ENCODE measurements around the gene CEP76.
"Not testable (repeated sequence)": the region's sequence is repeated elsewhere in the genome, so short reads cannot be mapped to it uniquely, and the experiment has no call there.

CEP76 gene

DNA sequence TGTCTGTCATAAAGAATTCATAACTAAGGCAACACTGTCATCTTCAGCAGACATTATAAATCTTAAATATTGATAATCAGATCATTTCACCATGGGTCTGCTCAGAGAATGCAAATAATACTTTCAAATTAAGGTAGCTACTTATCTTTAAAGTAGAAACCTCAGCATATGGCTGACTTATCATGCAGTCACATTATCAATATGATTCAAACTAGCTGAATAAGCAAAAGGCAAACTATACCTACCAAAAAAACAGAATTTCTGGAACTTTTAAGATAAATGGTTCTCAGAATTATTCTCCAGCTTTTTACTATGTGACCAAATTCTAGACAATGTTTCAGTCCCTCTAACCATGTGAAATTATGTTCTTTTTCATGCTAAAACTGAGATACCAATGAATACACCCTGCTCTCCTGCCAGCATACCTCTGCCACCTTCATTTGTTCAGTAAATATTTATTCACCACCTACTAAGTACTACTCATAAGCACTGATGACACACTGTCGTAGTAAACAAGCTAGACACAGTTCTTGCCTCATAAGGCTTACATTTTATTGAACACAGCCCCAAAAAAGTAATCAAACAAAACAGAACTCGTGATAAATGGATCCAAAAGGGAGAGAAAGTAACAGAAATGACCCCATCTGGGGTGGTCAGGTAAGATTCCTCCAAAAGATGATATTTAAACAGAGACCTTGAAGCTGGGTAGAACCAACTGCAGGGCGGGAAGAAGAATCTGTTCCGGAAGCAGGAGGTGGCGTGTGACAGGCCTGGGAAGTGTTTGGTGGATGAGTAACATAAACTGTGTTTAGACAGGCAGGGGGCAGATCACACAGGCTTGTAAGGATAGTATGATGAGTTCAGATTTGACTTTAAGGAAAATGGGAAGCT, 62.3 kb downstream of the CEP76 start:
- no peak for FAIRE-seq

DNA sequence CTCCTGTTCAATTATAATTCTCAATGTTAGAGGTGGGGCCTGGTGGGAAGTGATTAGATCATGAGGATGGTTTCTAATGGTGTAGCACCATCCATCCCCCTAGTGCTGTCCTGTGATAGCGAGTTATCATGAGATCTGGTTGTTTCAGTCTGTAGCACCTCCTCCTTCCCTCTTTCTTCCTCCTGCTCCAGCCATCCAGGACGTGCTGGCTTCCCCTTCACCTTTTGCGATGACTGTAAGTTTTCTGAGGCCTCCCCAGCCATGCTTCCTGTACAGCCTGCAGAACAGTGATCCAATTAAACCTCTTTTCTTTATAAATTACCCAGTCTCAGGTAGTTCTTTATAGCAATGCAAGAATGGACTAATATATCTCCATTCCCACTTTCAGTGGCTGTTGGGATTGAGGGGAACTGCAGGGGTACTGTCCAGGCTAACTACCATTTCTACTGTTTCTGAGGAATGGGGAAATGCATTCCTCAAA, 63.8 kb downstream of the CEP76 start:
- no peak for FAIRE-seq

DNA sequence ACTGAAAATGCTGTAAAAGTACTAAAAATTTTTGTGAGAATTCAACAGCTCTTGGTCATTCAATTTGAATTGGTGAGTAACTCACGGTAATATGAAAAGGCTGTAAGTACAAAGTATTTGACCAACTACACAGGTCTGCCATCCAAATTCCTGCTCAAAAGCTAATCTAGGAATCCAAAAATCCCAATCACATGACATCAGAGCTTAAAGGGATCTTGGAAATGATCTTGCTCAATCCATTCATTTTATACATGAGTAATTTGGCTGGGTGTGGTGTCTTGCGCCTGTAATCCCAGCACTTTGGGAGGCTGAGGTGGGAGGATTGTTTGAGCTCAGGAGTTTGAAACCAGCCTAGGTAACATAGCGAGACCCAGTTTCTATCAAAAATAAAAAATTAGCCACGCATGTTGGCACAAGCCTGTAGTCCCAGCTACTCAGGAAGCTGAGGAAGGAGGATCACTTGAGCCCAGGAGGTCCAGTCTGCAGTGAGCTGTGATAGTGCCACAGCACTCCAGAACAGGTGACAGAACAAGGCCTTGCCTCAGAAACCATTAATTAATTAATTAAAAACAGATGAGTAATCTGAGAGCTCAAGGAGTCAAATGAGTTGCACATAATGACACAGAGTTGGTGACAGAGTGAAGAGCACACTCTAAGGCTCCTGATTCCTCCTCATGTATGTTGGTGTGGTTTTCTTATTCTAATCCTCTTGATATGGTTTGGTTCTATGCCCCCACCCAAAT, 64.5 kb downstream of the CEP76 start:
- no peak for FAIRE-seq

DNA sequence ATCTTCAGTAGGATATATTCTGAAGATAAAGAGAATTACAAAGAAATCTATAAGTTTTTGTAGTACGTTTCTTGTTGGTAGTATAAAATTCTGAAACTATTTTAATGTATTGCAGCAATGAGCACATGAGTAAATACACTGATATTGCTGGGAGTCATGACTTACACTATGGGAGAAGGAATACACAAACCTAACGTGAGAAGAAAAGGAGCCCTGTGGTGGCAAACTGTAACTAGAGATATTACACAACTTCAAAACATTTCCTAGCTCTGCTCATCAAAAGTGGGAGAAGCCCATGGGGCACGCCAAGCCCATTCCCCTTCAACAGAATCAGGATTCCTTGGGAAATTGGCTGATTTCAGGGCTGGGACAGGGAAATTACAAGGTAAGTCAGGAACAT, 65.1 kb downstream of the CEP76 start:
- no peak for FAIRE-seq

DNA sequence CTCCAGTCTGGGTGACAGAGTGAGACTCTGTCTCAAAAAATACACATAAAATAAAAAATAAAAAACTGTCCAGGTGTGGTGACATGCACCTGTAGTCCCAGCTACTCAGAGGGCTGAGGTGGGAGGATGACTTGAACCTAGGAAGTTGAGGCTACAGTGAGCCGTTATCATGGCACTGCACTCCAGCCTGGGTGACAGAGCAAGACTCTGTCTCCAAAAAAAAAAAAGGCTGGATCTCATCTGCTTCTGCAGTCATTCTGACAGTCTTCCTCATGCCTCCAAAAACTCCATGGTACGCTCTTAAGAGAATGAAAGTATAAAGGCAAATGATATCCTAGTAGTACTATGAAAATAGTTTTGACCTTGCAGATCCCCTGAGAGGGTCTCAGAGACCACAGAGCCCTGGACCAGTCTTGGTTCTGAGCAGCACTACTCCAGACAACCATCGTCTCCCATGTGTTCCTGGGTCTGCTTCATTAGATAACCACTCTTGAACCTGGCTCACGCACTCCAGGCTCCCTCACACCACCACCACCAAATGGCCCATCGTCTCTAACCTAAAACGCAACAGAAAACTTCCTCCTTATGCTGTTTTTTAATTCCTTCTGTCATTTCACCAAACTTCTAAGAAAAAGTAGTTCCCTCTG, 70.6 kb downstream of the CEP76 start:
- FAIRE-seq, result no peak

DNA sequence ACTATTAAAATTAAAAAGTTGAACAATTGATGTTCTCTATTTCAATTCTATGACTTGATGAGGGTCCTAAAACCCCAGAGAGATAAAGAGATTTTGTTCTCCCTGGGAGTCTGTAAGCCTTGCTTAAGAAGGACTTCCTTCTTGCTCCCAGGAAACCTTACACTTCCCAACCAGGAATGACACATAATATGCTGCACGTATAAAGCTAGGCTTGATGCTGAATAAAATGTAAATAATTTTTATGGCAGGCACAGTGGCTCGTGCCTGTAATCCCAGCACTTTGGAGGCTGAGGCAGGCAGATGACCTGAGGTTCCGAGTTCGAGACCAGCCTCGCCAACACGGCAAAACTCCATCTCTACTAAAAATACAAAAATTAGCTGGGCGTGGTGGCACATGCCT, 72.4 kb downstream of the CEP76 start:
- FAIRE-seq, result no peak

DNA sequence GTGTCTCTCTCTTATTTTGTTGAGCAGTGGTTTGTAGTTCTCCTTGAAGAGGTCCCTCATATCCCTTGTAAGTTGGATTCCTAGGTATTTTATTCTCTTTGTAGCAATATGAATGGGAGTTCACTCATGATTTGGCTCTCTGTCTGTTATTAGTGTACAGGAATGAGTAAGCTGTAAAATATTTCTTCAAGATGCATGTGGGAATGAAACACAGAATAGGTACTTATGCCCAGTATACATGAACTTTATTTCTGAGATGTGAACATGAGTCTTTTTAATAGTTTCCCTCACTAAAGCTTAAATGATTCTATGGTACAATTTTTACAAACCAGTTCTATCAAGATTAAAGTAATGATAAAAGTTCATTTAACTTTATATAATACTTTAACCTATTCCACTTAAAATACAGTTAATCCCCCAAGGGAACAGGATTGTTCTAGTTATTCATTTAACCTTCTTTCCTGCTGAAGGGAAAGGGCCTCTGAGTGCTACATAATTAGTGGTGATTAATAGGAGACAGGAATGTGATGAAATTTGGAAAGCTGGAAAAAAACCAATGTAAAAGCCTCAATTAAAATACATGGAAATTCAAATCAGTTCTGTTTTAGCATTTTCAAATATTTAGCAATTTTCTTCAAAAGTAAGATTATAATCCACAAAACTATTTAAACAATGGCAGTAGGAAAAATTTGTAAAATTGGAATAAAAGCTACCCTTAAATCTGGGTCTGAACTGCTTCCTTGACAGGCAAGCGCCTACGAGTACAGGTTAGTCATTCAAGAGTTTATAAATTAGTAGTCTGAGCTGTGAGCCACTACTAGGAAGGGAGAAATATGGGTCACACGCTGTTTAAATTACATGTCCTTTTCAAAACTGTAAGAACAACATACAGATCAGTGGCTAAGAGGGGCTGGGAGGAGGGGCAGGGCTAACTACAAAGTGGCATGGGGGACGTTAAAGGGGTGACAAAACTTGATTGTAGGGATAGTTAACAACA, 73.5 kb downstream of the CEP76 start:
- no peak for FAIRE-seq

DNA sequence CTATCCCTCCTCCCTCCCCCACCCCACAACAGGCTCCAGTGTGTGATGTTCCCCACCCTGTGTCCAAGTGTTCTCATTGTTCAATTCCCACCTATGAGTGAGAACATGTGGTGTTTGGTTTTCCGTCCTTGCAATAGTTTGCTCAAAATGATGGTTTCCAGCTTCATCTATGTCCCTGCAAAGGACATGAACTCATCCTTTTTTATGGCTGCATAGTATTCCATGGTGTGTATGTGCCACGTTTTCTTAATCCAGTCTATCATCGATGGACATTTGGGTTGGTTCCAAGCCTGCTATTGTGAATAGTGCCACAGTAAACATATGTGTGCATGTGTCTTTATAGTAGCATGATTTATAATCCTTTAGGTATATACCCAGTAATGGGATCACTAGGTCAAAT, 75.3 kb downstream of the CEP76 start:
- FAIRE-seq, result not testable (repeated sequence)

DNA sequence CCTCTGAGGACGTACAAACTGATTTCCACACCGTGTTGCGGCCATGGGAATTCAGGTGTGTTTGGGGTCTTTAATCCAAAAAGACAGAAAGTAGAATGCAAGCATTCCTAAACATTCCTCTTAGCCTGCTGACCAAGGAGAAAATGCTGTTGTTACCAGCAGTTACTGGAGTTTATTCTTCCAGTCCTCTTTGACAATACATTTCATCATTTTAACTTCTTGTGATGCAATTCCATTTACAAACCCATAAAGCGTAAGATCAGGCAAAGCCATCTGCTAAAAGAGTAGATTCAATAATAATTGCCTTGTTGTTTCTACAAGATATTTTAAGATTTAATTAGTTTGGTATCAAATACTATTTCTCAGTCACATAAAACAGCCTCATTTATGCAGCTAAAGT, 77.3 kb downstream of the CEP76 start:
- FAIRE-seq, result no peak

Measured in colon (tissue), 2 donors.